Myocyte (in vitro differentiated cells): ENCODE measurements around the gene DNAH17. TPM values are rescaled to one million over a fixed set of nuclear protein-coding genes. Genes with fewer than 3 reads are reported as not detected.
A peak's percentile ranks its signal among the peaks of the same experiment; 100 is the strongest.

Experiments
- DNase-seq: peaks from one replicate; pipeline ENCODE4 v3.0.0-alpha.2; 2012; ENCODE audit warnings: low read depth
- total RNA-seq: library from RNA; depleted of rRNA; stranded (reverse); fragments of >200 nt; gene quantifications from 2 replicates; pipeline ENCODE4 v1.2.3, GENCODE V29; 2014

Gene DNAH17
- total RNA-seq, 1 donor from 2014 or later, result not detected

DNA sequence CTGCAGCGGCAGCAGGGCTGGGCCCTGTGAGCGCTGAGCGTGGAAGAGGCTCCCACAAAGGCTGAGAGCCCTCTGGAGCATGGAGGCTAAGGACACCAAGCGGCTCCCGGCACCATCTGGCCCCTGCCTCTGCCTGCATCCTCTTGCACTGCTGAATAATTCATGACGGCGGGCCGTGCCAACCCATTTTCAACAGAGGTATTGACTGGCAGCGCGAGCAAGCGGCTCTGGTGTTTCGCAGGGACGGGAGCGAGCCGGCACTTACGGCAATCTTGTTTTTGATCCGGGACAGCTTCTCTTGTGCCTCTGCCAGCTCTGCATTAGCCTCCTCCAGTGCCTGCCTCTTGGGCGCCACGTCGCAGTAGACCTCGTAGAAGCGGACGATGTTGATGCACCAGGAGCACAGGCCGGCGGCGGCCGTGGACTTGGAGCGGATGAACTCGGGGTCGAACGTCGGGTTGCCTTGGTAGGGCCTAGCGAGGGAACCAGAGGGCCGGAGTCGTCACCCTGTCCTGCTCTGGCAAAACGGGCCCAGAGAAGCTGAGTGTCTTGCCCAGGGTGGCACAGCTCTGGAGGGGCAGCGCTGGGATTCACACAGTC is 118.4 kb downstream of the DNAH17 start:
- no peak for DNase-seq

DNA sequence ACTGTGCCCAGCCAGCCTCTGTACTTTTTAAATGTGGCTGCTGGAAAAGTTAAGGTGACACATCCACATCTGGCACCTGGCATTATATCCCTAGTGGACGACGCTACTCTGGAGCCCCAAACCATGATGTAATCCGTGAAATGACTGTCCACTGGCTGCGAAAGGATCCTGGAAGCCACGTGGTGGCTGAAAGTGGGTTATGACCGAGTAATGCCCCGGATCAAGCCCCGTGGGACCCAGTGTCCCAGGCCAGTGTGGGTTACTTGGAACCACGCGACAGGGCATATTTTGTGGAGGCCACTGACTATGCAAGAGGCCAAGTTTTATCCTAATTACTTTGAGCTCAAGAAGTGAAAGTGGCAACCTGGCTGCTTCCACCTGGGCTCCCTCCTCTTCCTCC is 119.1 kb downstream of the DNAH17 start:
- DNase-seq, result no peak

DNA sequence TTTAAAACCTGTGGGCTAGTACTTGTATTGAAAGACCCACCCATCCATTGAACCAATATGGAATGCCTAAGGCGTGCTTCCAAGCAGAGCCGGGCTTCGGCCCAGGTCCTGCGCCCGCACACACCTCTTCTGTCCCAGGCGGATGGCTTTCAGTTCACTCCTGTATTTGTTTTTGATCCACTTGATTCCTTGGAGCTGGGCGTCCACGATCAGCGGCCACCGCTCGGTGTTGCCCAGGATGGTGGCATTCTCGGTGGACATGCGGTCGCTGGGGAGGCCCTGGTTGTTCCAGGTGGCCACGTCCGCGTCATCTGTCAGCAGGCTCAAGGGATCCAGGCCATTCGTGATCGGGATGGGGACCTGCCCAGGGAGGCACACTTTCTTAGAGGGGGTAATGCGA is 122.8 kb downstream of the DNAH17 start:
- DNase-seq, result no peak

- DNase-seq, result no peak
Observed at GRCh38 chr17:78451753-78452152, 125.4 kb downstream of the DNAH17 start.

- peak; percentile 97 for DNase-seq
Observed at GRCh38 chr17:78450696-78451345, 126.4 kb downstream of the DNAH17 start.

DNA sequence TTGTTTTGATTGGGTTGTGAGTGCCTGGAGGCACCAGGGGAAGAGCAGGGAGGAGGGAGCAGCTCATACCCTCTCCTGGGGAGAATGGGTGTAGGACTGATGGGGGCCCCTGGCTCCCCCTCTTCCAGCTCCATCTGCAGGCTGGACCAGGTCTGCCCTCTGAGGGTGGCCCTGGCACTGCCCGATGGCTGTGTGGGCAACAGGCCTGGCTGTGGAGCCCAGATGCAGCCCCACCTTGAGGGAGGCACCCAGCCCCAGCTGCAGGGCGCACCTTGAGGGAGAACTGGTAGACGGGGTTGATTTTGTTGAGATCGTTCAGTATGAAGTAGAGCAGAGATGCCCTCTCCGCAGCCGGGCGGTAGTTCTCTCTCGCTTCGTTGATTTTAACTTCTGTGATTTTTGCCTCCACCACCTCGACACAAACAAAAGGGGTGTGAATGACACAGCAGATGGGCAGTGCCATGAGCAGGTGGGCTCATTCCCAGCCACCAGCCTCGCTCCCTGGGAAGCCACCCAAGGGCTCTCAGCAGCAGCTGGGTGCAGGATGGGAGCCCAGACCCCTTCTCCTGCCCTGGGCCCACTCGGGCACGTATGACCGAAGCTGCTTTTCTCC is 127.1 kb downstream of the DNAH17 start:
- DNase-seq, result peak; percentile 51

- DNase-seq, result no peak
Observed at GRCh38 chr17:78448356-78448993, 128.7 kb downstream of the DNAH17 start.

DNA sequence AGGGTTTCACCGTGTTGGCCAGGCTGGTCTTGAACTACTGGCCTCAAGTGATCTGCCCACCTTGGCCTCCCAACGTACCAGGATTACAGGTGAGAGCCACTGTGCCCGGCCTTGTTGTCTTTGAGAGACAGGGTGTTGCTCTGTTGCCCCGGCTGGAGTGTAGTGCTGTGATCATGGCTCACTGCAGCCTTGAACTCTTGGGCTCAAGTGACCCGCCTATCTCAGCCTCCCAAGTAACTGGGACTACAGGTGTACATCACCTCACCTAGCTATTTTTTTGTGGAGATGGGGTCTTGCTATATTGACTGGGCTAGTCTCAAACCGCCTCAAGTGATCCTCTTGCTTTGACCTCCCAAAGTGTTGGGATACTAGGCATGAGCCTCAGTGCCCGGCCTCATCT is 130.4 kb downstream of the DNAH17 start:
- DNase-seq, result no peak

DNA sequence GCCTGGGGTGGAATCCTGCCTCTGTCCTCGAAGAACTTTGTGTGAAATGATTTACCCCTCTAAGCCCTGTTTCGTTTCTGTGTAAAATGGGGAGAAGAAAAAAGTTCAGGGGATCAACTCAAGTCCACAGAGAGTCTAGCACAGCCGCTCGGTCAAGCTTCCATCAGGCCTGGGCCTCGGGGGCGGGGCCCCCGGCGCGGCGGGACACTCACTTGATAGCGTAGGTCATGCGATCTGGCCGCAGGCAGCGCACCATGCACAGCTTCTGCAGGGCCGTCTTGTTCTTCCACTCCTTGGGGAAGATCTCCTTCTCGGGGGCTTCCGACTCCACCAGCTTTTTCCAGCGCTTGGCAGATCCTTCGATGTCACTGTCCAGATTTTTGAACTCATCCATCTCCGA is 132.8 kb downstream of the DNAH17 start:
- no peak for DNase-seq

DNA sequence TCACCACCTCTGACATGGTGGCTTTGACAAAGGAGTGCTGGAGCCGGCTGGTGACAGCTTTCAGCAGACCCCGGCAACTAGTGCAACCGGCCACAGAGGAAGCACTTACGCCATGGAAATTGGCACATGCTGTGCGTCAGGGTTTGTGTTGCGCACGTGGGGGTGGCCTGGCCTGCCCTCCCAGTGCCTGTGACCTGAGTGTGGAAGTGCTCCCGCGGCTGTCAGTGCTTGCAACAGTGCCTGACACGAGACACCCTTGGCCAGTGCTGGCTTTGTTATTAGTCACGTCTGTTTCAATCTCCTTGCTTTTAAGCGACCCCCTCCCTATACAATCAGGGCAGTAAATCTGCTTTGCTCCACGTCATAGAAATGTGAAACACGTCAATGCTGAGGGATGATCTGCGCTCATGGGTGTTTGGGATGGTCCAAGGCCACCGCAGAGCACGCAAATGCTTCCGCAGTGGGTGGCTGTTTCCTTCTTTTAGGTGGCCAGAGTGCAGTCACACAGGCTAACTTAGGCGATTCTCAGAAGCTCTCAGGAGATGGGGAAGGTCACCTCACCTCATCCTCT is 134.5 kb downstream of the DNAH17 start:
- DNase-seq, result peak; percentile 53

DNA sequence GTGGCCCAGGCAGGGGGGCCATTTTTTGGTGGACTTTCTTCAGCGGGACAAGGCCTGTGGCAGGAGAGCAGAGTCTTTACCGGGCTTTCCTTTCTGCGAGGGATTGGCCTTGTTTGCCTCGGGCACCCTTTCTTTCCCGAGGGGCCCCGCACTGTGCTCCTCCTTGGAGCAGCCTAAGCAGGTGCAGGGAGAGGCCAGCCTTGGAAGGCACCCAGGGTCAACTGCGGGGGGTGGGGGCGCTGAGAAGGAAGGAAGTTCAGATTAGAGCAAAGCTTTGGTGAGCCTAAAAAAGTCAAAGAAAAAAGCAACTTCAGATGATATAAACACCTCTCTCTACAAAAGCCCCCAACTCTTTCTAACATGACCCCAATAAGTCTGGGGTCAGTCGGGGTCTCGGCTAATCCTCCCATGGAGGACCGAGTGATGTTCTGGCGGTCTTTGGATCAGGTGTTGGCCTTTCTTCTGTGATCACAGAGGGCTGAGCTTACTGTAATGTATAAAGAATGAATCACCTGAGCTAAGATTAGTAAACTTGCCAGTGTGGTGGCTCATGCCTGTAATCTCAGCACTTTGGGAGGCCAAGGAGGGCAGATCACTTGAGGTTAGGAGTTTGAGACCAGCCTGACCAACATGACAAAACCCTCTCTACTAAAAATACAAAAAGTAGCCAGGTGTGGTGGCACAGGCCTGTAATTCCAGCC is 135.8 kb downstream of the DNAH17 start:
- no peak for DNase-seq

DNA sequence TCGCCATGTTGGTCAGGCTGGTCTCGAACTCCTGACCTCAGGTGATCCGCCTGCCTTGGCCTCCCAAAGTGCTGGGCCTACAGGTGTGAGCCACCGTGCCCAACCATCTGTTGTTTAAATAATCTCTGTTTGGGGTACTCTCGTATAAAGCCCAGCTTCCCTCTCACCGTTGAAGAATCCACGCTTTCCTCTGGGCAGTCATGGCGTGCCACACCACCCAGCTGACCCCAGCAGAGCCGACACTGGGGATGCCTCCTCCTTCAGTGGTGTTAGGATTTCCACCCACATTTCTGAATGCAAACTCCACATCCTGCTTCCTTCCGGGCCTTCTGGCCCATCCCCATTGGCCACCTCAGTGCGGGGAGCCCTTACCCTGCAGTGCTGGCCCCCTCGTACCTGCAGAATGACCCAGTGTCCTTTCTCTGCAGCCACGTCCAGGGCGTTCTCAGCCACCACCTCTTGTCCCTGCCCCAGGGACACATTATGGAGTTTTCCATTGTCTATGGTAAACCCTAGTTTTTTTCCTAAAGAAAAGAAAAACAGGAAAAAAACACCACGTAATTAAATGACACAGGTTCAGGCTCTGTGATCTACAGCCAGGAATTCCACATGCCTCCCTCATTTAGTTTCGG is 138.4 kb downstream of the DNAH17 start:
- no peak for DNase-seq

DNA sequence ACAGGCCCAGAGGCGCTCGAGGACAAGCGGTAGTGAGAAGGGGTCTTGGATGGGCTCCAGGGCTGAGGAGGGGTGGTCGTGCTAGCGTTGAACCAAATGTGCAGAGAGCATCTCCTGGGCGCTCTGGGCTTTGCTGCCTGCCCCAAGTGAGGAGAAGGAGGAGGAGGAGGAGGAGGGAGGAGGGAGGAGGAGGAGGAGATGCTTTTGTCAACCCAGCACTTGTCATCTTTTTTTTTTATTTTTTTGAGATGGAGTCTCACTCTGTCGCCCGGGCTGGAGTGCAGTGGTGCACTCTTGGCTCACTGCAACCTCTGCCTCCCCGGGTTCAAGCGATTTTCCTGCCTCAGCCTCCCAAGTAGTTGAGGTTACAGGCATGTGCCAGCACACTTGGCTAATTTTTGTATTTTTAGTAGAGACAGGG is 138.9 kb downstream of the DNAH17 start:
- no peak for DNase-seq

GRCh38 chr17:78437508-78438169 is 139.6 kb downstream of the DNAH17 start:
- no peak for DNase-seq

GRCh38 chr17:78435330-78436005 is 141.7 kb downstream of the DNAH17 start:
- DNase-seq, result no peak

- no peak for DNase-seq
Observed at GRCh38 chr17:78434455-78435329, 142.5 kb downstream of the DNAH17 start.

- no peak for DNase-seq
Observed at GRCh38 chr17:78433780-78434335, 143.3 kb downstream of the DNAH17 start.

- no peak for DNase-seq
Observed at GRCh38 chr17:78433013-78433727, 144.0 kb downstream of the DNAH17 start.
